NCI-H2196 (cell line): Measurements from ENCODE around the gene GRK5.

Experiments used
- DNase-seq: peaks from one replicate; lab custom pipeline; 2025; ENCODE audit not compliant: unreplicated experiment; lab: John Stamatoyannopoulos, UW

The GRK5 gene

GRCh38 chr10:119357412-119358151 is 150.2 kb downstream of the GRK5 start:
- no peak for DNase-seq

DNA sequence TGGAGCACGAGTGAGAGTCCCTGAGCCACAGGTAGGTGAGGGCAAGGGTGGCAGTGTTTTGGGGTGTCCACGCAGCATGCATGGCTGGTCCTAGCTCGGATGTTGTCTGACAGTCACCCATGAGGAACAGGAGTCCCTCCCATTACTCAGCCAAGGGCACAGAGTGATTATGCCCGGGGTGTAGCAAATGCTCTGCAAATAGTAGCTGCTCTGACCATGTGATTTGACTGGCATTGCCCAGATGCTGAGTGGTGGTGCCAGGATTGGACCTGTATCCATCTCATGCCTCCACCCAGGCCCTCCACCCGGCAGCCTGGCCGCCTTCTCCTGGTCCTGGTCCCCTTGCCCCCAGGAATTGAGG is 150.8 kb downstream of the GRK5 start:
- no peak for DNase-seq

DNA sequence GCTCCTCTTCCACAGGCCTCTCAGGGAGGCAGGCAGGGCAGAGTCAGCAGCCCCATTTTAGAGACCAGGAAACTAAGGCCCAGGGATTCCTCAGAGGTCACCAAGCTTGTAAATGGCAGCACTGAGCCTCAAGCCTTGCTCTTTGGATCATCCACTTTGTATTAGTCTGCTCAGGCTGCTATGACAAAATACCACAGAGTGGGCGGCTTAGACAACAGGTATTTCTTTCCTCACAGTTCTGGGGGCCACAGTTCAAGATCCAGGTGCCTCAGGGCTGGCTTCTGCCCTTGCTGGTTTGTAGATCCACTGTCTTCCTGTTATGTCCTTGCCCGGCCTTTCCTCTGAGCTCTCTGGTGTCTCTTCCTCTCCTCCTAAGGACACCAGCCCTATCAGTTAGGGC is 151.2 kb downstream of the GRK5 start:
- DNase-seq: no peak

GRCh38 chr10:119359025-119359424 is 151.7 kb downstream of the GRK5 start:
- DNase-seq: no peak

GRCh38 chr10:119360181-119360921 is 153.0 kb downstream of the GRK5 start:
- DNase-seq: no peak

- no peak for DNase-seq
Measured at GRCh38 chr10:119361037-119361436, 153.7 kb downstream of the GRK5 start.

GRCh38 chr10:119362122-119362521 is 154.8 kb downstream of the GRK5 start:
- DNase-seq: no peak

DNA sequence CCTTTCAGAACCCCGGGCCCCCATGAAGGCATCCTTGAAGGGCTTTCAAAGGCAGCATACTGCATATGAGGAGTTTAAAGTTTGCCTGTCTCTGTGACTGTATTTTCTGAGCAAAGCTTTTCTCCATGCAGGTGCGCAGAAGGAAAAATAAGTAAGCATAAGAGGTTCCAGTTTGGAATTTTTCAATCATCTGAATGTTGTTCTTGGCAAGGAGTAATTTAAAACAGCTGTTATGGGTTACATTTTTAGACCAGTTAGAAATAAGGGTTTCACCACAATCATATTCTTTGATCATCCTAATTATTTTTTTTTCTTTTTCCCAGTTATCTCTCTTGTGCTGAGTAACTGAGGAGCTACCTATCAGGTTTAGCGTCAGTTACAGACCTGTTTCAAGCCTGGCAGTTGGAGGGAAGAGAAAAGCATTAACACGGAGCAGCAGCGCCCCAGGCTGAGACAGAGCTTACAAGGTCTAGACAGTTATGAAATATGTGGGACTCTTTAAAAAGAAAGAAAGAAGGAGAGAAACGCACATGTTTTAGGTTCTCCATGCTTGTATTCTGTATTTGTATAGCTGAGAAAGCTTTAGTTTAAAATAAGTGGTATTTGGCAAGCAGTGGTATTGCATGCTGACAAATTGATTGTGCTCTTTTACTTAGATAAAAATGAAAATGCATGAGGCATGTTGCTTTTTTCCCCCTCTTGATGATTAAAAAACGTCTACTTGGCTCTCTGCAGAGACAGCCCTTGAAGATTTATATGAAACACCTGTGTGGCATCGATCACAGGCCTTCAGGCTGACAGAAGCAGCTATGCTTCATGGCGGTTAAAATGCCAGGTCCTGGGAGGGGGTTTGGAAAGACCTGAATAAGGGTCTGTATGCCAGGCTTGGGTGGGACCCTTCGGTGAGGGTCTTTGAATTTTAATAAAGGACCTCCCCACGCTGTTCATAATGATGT is 157.6 kb downstream of the GRK5 start:
- DNase-seq: no peak

DNA sequence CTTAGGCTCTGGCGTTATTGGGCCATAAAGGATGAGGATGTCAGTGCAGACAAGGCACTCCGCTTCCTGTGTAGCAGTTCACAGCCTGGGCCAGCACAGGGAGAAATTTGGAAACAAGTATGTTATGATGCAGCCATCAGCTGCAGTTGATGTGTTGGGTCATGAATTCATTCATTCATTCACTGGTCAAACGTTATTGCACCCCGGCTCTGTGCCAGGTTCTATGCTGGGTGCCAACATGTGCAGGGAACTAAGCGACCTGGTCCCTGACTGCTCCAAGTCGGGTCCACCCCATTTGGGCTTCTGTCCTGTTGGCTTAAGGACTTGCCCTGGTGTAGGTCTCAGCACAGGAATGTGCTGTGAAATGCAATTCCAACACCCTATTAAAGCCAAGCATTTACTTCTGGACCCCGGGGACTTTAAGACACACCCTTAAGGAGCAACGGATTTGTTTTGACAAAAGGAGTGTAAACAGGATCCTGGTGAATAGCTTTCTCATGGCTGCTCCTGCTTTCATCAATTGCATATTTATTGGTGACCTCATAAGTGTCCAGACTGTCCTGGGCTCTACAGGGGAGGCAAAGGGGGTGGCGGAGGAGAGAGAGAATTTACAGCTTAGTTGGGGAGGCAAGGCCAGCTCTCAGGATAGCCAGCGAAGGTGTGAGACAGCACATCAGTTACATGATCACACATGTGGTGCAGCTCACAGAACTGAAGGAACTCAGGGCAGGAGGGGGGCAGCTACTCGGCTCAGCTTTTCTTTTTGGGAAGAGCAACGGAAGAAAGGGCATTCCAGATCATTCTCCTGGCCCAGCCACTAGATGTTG is 158.6 kb downstream of the GRK5 start:
- no peak for DNase-seq

GRCh38 chr10:119367841-119368549 is 160.6 kb downstream of the GRK5 start:
- no peak for DNase-seq

DNA sequence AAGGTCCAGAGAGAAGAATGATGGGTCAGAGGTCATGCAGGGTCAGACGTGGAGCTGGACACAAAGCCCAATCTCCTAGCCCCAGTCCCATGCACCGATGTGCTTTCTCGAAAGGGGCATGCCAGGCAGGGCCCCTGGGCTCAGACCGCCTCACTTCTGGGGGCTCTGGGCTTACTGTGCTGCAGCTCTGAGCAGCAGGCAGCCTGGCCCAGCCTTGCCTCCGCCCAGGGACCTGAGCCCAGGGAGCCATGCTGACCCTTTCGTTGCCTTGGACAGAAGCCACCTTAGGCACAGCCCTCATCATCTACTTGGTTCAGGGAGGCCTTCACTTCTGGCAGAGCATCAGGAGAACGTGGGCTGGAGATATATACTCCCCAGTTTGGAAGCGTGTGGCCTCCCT is 161.2 kb downstream of the GRK5 start:
- no peak for DNase-seq

- no peak for DNase-seq
Measured at GRCh38 chr10:119368991-119369869, 161.9 kb downstream of the GRK5 start.

- no peak for DNase-seq
Measured at GRCh38 chr10:119370111-119370741, 162.9 kb downstream of the GRK5 start.

GRCh38 chr10:119370972-119371703 is 163.8 kb downstream of the GRK5 start:
- no peak for DNase-seq

DNA sequence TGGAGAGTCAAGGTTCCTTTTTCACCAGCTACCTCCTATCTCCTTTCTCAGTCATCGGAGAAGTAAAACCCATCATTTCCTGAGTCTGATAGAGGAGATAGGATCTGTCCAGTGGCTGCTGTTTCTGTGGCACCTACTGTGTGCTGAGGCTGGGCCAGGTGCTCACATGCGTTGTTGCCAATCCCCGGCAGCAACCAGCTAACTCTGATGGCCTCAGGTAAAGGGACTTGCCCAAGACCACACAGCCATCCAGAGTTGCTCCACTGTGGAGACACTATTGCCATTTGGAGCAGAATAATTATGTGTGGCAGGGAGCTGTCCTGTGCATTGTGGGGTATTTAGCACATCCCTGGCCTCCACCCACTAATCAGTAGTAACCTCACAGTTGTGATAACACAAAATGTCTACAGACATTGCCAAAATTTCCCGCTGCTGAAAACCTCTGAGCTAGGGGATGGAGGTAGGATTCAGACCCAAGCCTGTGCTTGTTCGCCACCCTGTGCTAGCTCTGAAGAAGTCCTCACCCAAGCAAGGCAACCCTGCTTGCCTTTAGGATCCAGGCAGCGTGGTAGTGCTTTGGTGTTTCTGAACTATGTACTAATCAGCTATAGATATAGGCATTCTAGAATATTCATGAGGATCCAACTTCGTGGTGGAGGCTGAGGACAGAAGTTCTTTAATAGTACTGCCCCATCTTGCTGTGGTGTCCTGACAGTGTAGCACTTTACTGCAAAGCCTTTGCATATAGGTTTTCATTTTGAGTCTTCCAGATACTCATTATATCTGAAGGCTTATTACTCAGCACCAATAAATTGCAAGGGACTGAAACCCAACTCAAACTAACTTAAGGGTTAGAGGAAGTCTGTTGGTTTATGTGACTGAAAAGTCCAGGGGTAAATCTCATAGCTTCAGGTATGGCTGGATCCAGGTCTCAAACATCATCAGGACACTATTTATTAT is 164.6 kb downstream of the GRK5 start:
- DNase-seq: no peak

- no peak for DNase-seq
Measured at GRCh38 chr10:119373294-119374102, 166.1 kb downstream of the GRK5 start.
